ENCODE data around the gene SRBD1.

SRBD1 gene

DNA sequence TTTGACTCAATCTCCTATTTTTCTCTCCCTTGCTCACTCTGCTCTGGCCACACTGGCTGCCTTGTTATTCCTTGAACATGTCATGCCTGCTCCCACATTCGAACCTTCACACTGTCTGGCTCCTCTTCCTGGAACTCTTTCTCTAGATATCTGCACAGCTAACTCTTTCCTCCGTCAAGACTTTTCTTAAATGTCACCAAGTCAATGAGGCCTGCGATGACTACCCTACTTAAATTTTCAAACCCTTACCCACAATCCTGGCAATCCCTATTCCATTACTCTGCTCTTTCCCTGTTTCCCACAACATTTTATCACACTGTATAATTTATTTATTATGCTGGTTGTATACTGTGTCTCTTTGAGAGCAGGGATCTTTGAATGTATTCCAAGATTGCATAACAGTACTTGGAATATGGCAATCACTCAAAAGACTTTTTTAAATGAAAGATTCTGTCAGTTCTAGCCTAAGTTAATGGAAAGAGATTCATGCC lies 206.2 kb downstream of the SRBD1 start:
- no peak for DNase-seq

DNA sequence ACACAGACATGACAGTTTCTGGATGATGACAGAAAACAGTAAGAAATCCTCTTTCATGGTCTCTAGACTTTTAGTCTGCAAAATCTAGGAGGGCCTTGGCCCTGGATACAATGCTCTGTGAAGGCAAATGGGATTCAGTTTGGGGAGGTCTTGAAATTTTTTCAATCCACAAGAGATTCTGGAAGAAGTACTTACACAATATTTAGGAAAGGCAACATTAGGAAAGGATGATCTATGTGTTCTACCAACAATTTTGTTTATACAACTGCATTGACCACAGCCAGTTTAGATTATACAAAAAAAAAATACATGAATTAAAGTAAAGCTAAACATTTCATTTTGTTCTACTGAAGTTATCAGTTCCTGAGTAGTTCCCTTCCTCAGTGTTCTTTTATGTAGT lies 208.0 kb downstream of the SRBD1 start:
- DNase-seq: no peak

DNA sequence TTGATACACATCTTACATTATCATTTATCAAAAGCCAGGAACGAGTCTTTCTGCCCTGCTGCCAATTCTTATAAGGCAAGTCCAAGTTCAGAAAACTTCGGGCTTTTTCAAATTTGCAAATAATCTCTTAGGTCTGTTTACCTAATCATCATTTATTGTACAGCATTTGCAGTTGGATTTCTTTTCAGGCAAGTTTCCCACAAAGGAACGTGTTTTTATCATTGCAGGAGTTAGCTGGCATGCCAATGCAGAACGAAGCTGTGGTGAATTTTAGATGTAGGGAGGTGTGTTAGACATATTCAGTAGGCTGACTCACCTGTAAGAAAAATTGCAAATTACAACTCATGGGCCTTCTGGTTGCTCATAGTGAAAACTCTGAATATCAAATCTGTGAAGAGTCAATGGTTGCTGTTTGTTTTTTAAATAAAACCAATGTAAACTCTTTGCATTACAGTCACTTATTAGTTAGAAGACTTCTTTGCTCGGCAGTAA lies 209.6 kb downstream of the SRBD1 start:
- no peak for DNase-seq

DNA sequence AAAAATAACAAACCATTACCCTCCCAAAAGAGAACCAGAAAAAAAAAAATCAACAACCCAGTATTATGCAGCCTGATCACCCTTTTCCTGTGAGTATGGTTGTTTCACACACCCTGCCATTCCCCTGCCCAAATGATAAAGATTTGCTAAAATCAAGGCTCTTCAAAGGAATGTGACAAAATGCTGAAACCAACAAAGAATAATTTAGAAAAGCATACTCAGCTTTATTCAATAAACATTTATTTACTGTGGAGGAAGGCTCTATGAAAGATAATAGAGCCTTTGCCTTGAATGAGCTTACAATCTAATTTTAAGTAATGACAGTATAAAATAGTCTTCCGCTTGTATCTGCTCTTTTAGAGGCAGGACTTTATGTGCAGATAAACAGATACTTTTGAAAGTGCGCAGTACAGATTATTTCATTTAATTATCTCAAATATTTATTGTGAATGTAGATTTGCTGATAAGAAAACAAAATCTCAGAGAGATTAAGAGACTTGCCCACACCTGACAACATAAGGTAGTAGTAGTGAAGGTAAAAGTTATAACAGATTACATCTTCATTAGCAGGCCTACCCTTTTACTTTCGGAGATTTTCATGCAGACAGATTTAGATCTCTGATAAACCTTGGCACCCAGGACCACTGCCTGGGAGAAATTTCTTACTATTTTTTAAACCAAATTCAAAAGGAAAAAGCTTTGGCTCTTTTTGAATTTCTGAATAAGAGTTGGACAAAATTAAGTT lies 211.9 kb downstream of the SRBD1 start:
- DNase-seq: no peak

DNA sequence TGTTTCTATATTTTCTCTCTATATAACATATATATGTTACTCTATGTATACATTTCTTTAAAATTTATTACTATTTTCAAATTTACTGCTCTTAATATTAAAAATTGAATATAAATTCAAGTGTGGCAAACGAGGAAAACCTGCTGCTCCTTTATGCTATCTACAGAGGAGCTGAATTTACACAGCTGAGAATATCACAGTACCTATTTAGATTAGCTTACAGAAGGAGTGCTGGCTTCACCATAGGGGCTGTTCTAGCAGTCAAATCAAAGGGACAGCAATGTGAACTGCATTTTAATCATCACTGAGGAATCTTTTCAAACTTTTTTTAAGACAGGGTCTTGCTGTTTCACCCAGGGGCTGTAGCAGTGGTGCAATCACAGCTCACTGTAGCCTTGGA lies 213.8 kb downstream of the SRBD1 start:
- DNase-seq: no peak

DNA sequence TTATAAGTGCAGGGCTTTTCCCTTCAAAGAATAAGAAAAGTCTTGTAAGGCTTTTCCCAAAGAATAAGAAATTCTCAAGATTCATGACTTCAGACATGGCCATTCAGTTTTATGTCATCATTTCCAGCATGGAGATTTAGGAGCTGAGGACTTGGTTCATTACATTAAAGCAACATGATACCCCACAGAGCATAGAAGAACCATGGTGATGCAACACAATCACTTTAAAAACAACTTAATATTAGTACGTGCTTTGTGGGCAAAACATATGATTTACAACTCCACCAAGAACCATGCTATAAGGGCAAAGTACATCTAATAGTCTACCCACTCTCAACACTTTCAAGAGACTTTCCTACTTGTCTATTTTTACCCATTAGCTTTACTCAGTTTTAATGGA lies 214.4 kb downstream of the SRBD1 start:
- DNase-seq: no peak

DNA sequence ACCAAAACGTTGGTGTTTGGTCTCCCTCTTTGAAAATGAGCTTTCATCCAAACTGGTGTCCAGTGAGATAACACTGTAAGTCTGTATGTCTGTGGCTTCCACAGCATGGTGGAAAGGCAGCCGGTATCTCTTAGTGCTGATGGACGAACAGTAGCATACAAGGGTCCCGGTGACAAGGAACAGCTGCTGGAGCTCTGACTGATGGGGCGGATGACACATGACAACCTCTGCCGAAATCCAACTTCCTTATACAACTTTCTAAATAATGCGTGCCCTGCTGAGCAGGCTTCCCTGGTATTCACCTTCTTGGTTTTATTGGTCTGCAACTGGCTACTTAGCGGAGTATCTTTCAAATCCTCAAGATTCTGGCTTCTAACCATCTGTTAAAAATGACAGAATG lies 216.2 kb downstream of the SRBD1 start:
- DNase-seq: no peak

DNA sequence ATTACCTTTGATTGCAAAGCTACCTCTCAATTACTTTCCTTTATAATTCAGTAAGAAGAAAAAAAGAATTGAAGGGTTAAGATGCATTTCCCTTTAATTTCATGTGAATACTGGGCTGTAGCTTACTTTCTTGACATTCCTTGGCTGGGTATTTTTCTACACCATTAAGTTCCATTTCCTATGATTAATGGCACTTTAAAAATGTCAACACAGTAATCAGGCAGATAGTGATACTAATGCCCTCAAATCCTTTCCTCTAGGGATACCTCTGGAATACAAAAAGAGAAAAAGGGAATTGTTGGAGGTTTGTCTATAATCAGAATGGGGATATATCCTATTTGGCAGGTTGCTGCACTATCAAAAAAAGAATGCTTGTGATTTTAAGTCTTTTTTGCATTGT lies 216.9 kb downstream of the SRBD1 start:
- no peak for DNase-seq

DNA sequence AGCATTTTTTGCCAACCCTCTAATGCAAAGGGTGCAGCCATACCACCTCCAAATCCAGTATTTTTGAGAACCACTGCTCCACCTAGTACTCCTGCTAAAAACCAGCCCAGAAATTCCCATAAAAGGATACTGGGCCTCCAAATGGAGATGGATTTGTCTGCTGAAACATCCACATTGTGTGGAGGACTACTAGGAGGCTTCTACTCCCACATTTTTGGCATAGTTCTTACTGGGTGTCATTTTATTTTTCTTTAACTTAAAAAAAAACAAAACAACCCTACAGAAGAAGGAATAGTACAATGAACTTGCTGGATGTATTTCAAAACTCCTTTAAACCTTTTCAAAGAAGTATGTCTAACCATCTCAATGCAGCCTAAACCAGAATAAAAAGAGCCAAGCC lies 219.2 kb downstream of the SRBD1 start:
- DNase-seq: no peak

DNA sequence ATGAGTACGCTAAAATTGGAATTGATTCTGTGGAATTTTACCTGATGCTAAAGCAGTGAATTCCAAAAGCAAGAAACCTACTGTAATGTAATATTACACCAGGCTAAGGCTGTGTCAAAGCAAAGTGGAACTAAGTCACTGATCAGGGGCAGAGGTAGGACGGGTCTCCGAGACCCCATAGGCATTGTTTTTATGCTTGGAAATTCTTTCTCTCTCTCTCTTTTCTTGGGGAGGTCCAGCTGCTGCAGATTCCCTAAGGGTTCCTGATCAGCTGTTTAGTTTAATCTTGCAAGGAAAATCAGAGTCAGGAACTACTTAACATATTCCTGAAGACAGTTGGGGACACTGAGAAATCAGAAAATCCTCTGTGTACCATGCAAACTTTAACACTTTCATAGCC lies 220.2 kb downstream of the SRBD1 start:
- no peak for DNase-seq

DNA sequence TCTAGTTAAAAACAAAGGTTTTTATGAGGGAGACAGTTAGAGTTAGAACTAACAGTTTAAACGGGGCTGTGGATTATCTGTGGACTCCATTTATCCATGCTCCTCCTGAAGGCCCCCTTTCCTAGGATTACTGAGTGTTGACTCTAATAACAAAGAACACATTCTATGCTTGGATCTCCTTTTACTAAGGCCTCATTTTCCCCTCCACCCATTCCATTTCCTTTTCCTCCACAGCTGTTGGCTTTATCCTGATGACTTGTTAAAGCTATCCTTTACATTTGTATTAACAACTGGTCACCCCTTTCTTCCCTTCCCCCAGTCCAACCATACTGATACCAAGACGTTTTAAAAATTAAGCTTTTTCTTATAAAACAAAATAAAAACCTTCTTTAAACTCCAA lies 220.6 kb downstream of the SRBD1 start:
- no peak for DNase-seq

DNA sequence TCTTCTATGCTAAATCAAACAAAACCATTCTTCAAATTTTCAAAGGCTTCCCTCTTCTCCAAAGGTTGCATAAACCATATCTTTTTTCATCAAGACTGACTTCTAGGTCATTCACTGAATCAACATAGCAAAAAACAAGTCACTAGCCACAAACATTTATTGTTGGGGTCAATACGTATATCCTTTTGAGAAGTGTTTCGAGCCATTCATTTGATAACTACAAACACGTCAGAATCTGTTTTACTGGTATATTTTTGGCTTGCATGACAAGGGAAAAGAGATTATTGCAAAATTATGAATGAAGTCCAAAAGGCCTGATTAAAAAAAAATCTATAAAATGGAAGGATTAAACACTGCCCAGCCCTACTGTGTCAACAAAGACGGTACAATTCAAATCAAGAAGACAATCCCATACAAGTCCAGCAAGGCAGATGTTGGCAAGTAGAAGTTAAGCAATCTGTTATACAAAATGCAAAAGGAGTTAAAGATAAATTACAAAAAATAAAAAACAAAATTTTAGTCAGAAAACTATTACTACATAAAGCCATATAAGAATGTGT lies 222.4 kb downstream of the SRBD1 start:
- no peak for DNase-seq

DNA sequence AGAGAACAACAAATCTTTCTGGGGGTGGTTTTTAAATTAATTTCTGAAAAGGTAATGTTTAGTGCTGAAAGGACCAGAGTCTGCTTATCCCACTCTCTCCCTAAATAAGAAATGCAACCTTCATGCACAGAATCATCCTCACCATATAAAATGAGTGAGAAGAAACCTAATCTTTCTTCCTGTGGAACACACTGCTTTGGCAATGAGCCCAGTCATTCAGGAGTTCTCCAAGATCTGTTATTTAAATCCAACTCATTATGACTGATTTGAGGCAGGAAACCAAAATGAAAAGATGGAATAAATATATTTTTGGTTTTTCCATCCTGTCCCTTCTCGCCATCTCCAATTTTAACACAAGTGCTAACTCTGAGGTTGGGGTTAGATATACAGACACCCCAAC lies 228.3 kb downstream of the SRBD1 start:
- DNase-seq: no peak

DNA sequence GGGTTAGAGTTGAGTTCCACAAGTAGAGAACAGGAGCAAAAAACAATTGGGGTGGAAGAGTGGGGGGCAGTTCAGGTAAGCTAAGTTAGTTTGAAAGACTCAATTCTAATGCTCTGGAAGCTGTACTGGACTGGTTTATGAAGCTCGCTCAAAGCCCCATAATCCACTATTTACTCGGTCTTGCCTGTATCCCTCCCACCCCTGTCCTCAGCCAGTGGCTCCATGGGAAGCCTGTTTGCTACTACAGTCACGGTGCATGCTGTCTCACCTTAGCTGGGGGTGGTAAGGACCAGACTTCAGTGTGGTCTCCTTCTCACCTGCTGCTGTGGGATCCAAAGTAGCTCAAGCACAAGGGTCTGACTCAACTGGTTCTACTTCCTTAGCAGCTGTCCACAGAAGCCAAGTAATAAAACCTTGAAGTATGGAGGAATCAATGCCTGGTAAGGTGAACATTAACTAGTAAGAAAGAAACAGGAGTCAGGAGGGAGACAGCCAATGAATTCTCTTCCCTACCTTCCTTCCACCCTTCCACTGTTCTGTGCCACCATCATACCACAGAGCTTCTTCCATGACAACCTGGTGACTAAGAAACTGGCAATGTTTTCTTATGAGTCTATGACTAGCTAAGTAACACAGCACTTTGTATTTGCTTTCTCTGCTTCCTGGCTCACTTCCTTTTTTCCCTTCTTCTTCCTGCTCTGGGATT lies 230.8 kb downstream of the SRBD1 start:
- DNase-seq: no peak

DNA sequence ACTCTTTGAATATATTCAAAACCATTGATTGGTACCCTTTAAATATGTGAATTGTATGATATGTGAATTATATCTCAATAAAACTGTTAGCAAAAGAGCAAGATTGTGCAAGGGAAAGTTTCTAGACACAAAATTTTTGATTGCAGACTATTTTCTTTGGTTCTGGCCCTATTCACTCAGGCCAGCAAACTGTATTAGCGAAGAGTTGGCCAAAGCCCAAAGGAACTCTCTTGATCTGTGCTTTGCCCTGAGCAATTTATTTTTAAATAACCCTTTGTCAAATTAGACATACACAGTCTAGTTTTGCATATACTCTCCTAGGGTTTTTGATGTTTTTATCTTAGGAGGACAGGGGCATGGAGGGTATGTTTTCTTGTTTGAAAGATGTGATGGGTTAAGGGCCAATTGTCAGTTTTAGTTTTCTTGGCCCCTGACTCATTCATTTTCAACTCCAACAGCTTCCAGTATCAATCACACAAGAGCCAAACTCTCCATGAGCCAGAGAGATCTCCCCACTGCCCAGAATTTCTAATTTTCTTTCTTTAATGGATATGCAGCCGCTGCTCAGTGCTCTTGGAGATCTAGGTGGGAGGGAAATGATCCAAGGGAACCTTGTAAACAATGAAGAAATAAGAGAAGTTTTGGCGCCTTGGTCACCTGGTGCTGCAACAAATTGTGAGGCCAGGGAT lies 231.5 kb downstream of the SRBD1 start:
- DNase-seq: no peak

DNA sequence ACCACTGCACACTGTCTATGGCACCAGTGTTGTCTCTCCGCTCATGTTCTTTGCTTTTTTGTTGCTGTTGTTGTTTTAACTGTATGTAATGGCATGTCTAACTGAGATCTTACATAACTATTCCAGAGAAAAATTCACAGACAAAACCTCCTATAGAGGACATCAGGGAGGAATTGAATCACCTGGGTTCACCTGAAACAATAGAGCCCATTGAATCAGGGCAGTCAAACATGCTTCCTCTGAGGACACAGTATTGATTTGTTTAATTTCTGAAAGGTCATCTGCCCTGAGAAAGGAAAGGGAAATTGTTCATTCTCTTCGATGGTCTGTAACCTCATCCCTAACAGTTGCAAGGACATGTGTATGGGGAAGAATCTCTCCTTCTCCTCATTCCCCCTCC lies 237.5 kb downstream of the SRBD1 start:
- no peak for DNase-seq

DNA sequence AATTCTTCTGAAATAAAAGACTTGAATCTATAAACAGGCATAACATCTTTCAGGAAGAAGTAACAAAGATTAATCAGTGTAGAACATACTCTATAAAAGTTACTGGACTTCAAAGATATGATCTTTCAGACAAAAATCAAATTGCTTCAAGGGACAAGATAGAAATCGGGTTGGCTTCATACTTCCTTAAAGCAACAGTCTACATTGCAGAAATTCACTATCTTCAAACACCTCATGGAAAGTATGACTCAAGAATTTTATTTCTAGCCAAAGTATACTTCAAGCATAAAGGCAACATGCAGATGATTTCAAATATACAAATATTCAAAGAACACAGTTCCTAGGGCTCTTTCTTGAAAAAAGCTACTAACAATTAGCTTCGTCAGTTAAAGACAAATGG lies 240.7 kb downstream of the SRBD1 start:
- DNase-seq: no peak

DNA sequence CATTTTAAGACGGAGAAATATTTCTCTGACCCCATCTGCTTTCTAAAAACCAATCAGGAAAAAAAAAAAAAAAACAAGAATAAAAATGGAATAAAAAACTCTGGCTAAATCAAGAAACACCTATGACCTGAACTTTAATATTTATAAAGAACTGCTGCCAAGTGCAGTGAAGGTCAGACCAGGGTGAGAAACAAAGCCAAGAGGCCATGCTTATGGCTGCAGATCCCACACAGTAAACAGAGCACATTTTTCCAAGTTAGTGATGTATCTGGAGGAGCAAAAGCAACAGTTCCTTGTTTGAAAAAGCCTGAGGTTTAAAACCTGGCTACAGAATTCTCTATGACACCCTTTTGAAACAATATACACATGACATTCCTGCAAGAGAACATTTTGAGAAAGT lies 242.3 kb downstream of the SRBD1 start:
- no peak for DNase-seq

DNA sequence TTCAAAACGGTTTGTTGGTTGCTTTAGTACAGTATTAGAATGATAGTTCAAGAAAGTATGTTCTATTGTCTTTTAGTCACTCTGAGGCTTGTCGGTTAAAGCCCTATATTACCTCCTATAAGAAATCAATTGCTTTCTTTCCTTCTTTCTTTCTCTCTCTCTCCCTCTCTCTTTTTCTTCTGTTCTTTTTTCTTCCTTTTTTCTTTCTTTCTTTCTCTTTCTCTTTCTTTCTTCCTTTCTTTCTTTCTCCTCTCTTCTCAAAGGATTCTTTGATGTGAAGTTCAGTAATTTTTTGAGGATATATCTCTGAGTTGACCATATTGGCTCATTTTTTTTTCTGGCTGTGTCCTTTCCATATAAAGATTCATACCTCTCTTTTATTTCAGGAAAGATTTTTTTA lies 249.4 kb downstream of the SRBD1 start:
- no peak for DNase-seq

DNA sequence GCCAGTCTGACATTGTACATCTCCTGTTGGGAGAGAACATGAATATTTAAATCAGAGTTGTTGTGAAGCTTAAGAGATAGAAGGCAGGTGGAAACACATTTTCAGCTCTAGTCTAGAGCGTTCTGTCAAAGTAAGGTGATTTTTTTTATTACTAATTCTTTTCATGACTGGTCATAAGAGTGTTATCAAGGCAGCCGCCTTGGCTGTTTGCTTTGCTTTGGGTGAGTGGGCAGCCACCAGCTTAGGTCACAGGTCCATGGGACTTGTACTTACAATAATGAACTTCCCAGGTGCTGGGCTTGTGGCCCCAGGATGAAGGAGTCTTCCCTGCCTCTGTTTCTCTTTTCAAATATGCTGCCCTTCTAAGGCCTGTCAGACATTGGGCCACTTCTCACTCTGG lies 256.3 kb downstream of the SRBD1 start:
- DNase-seq: no peak

DNA sequence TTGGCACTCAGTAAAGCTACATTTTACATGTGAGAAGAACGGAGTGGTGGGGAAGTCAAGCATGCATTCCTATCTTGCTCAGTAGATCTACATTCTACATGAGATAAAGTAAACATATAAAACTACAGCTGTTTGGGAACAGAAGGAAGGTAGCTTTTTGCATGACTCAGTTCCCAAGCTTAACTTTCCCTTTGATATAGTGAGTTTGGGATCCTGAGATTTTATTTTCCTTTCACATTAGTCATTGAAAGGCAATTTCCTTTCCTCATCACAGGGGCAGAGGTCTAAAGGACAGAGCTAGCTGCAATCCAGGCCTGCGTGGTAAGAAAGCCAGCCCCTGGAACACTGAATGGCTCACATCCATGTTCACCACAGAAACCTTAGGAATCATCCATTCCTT lies 257.2 kb downstream of the SRBD1 start:
- DNase-seq: no peak

DNA sequence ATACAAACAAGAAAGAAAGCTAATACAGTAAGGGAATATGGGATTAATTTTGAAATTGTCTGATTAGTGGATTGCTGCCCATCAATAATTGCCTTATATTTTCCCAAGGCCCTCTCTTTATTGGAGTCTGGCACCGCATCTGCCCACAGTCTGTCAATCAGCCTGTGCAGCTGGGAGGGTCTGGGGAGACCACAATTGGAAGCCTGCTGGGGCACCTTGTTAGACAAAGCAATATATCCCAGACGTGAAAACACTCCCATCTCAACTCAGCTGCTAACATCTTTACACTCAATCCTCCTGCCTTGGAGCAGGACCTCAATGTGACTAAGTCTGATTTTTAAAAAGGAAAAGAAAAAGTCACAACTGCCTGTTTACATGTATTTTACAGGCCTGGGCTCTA lies 258.6 kb downstream of the SRBD1 start:
- no peak for DNase-seq
